ENCODE results near the gene CNTNAP2. TPM values are rescaled to one million over a fixed set of nuclear protein-coding genes. Genes with fewer than 3 reads are reported as not detected.

Gene CNTNAP2
- total RNA-seq, 3 donors from 2014 or later (not counting 1 experiment from before 2014, with no cell fraction given): 0.18 to 1.1 TPM; not detected in 1

DNA sequence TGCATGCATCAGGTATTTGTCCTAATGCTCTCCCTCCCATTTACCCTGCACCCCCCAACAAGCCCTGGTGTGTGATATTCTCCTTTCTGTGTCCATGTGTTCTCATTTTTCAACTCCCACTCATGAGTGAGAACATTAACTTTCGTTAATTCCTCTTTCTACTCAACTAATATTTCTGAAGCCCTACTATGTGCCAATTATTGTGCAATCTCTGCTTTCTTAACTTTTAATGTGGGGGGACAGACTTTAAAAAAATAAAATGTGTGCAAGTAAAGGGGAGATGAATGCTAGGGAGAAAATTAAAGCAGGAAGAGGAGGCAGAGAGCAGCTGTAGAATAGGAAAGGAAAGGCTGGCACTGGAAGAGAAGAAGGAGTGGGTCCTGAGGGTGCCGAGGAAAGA is 1520.0 kb downstream of the CNTNAP2 start:
- TF ChIP-seq, protein P1, sequence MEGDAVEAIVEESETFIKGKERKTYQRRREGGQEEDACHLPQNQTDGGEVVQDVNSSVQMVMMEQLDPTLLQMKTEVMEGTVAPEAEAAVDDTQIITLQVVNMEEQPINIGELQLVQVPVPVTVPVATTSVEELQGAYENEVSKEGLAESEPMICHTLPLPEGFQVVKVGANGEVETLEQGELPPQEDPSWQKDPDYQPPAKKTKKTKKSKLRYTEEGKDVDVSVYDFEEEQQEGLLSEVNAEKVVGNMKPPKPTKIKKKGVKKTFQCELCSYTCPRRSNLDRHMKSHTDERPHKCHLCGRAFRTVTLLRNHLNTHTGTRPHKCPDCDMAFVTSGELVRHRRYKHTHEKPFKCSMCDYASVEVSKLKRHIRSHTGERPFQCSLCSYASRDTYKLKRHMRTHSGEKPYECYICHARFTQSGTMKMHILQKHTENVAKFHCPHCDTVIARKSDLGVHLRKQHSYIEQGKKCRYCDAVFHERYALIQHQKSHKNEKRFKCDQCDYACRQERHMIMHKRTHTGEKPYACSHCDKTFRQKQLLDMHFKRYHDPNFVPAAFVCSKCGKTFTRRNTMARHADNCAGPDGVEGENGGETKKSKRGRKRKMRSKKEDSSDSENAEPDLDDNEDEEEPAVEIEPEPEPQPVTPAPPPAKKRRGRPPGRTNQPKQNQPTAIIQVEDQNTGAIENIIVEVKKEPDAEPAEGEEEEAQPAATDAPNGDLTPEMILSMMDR (IDR thresholded peaks at IDR 0.05): no peak
- peaks cover 6% of the 10 kb centered on the region for H3K36me3 Mint-ChIP-seq
- WGBS (ENCODE audit: insufficient coverage): 82% methylated on average over 1 of the region's 2 CpGs
- Histone ChIP-seq H3K27me3 (ENCODE audit: control insufficient read depth, insufficient read depth, low read length) (no peaks in the 10 kb centered on the region), H3K4me1 (ENCODE audit: control insufficient read depth, insufficient read depth, low read length) (no peaks in the 10 kb centered on the region), H3K9me3 (ENCODE audit: control insufficient read depth, insufficient read depth, low read length) (no peaks in the 10 kb centered on the region), H3K36me3 (ENCODE audit: control insufficient read depth, insufficient read depth, low read length) (no peaks in the 10 kb centered on the region), H3K27ac (ENCODE audit: low read length) (no peak overlapping the region), H3K4me3 (ENCODE audit: low read length) (no peak overlapping the region)
- intact Hi-C loops (cut with micrococcal nuclease): no loop called here
- no peak for ATAC-seq
- H3K4me1 Mint-ChIP-seq: no peaks in the 10 kb centered on the region
- peaks cover 17 to 19% of the 10 kb centered on the region in 2 donors for H3K9me3 Mint-ChIP-seq
- DNase-seq: no peak
- H3K27ac Mint-ChIP-seq: no peak overlapping the region
- no peaks in the 10 kb centered on the region for H3K27me3 Mint-ChIP-seq (ENCODE audit: low read depth in 2 of 2)
- no peak overlapping the region for H3K4me3 Mint-ChIP-seq

DNA sequence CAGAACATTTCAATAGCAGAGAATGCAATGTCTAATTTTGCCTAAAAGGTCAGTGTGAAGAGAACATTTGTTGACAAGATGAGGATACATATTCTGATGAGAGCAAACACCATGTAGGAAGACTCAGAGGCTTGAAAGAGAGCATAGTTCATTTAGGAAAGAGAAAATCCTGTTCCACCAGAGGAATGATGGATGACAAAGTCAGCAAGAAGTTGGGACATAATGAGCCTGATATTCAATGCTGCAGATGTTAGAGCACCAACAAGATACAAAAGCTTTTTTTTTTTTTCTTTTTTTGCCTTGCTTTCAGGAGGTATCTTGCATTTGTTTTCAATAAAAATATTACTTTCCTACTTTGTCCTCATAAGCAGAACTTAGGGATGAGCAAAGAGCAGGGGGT is 1522.0 kb downstream of the CNTNAP2 start:
- no peak for ATAC-seq
- Histone ChIP-seq H3K27ac (ENCODE audit: low read length) (no peak overlapping the region), H3K9me3 (ENCODE audit: control insufficient read depth, insufficient read depth, low read length) (no peaks in the 10 kb centered on the region), H3K27me3 (ENCODE audit: control insufficient read depth, insufficient read depth, low read length) (no peaks in the 10 kb centered on the region), H3K36me3 (ENCODE audit: control insufficient read depth, insufficient read depth, low read length) (no peaks in the 10 kb centered on the region), H3K4me1 (ENCODE audit: control insufficient read depth, insufficient read depth, low read length) (no peaks in the 10 kb centered on the region), H3K4me3 (ENCODE audit: low read length) (no peak overlapping the region)
- intact Hi-C loops (cut with micrococcal nuclease): no loop called here
- Mint-ChIP-seq H3K27ac (no peak overlapping the region), H3K4me1 (no peaks in the 10 kb centered on the region), H3K9me3 (peaks cover 19% of the 10 kb centered on the region in 2 donors), H3K4me3 (no peak overlapping the region), H3K27me3 (ENCODE audit: low read depth in 2 of 2) (no peaks in the 10 kb centered on the region), H3K36me3 (peaks cover 6% of the 10 kb centered on the region)
- TF ChIP-seq, protein P1 (IDR thresholded peaks at IDR 0.05): no peak
- DNase-seq: no peak

DNA sequence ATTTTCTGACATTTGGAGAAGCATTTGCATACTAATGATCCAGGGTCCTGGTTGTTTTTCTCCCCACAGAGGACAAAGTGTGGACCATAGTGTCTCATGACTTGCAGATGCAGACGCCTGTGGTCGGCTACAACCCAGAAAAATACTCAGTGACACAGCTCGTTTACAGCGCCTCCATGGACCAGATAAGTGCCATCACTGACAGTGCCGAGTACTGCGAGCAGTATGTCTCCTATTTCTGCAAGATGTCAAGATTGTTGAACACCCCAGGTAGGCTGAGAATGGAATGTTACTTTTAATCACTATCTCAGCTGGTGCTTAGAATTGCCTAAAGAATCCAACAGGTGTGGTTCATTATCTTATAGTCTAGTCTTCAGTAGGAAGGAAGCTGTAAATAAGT is 1522.4 kb downstream of the CNTNAP2 start:
- Mint-ChIP-seq H3K27me3 (ENCODE audit: low read depth in 2 of 2) (no peaks in the 10 kb centered on the region), H3K9me3 (peaks cover 17 to 19% of the 10 kb centered on the region in 2 donors)
- intact Hi-C loops (cut with micrococcal nuclease): no loop called here

DNA sequence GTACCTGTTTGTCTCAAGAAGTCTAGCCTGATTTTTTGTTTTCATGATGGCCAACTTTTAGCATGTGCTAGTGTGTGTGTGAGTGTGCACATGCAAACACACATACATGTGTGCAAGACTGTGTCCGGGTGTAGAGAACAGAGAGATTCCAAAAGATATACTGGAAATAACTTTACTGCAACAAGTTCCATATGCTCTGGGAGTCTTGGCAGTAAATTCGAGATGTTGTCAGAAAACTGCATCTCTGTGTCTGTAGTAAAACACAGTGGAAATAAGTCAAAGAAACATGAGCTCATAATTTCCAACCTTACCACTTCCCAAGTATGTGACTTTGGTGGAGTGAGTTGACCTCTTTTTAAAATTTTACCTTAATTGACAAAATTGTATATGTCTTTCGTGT is 1523.2 kb downstream of the CNTNAP2 start:
- 90% methylated on average over 1 of the region's 3 CpGs for WGBS (ENCODE audit: insufficient coverage)
- Mint-ChIP-seq H3K9me3 (peaks cover 17 to 18% of the 10 kb centered on the region in 2 donors), H3K27ac (no peak overlapping the region), H3K27me3 (ENCODE audit: low read depth in 2 of 2) (no peaks in the 10 kb centered on the region), H3K36me3 (peaks cover 6% of the 10 kb centered on the region), H3K4me1 (no peaks in the 10 kb centered on the region), H3K4me3 (no peak overlapping the region)
- DNase-seq (no peak), ATAC-seq (no peak)
- Histone ChIP-seq H3K4me3 (ENCODE audit: low read length) (no peak overlapping the region), H3K27ac (ENCODE audit: low read length) (no peak overlapping the region), H3K9me3 (ENCODE audit: control insufficient read depth, insufficient read depth, low read length) (no peaks in the 10 kb centered on the region), H3K36me3 (ENCODE audit: control insufficient read depth, insufficient read depth, low read length) (no peaks in the 10 kb centered on the region), H3K4me1 (ENCODE audit: control insufficient read depth, insufficient read depth, low read length) (no peaks in the 10 kb centered on the region), H3K27me3 (ENCODE audit: control insufficient read depth, insufficient read depth, low read length) (no peaks in the 10 kb centered on the region)
- TF ChIP-seq, protein P1 (IDR thresholded peaks at IDR 0.05): no peak
- intact Hi-C loops (cut with micrococcal nuclease): no loop called here

More for the DNA sequence above, 1522.4 kb downstream of the CNTNAP2 start:
- Histone ChIP-seq H3K36me3 (ENCODE audit: control insufficient read depth, insufficient read depth, low read length) (no peaks in the 10 kb centered on the region), H3K4me3 (ENCODE audit: low read length) (no peak overlapping the region), H3K4me1 (ENCODE audit: control insufficient read depth, insufficient read depth, low read length) (no peaks in the 10 kb centered on the region), H3K27me3 (ENCODE audit: control insufficient read depth, insufficient read depth, low read length) (no peaks in the 10 kb centered on the region), H3K9me3 (ENCODE audit: control insufficient read depth, insufficient read depth, low read length) (no peaks in the 10 kb centered on the region), H3K27ac (ENCODE audit: low read length) (no peak overlapping the region)
- no peak overlapping the region for H3K27ac Mint-ChIP-seq
- 93% methylated on average over 6 of the region's 6 CpGs for WGBS (ENCODE audit: insufficient coverage)
- peaks cover 6% of the 10 kb centered on the region for H3K36me3 Mint-ChIP-seq
- ATAC-seq (no peak), DNase-seq (no peak)
- TF ChIP-seq, protein P1 (IDR thresholded peaks at IDR 0.05): no peak
- H3K4me3 Mint-ChIP-seq: no peak overlapping the region
- no peaks in the 10 kb centered on the region for H3K4me1 Mint-ChIP-seq

All from natural killer cell (primary cell).